ENCODE results near the gene AHRR.

The AHRR gene

GRCh38 chr5:415928-416635, 94.6 kb downstream of the AHRR start:
- no peak for DNase-seq (ENCODE audit: low spot score)

GRCh38 chr5:416636-416960, 95.1 kb downstream of the AHRR start:
- DNase-seq (ENCODE audit: low spot score), result no peak

GRCh38 chr5:417301-418161, 96.0 kb downstream of the AHRR start:
- DNase-seq (ENCODE audit: low spot score), result no peak

GRCh38 chr5:418162-419121, 96.9 kb downstream of the AHRR start:
- DNase-seq (ENCODE audit: low spot score), result no peak

GRCh38 chr5:419970-420369, 98.5 kb downstream of the AHRR start:
- DNase-seq (ENCODE audit: low spot score), result no peak

GRCh38 chr5:420632-421286, 99.2 kb downstream of the AHRR start:
- DNase-seq (ENCODE audit: low spot score), result no peak

- DNase-seq (ENCODE audit: low spot score), result no peak
These were observed 99.9 kb downstream of the AHRR start for GRCh38 chr5:421287-421880.

GRCh38 chr5:421901-422300, 100.4 kb downstream of the AHRR start:
- DNase-seq (ENCODE audit: low spot score), result no peak

- DNase-seq (ENCODE audit: low spot score), result no peak
These were observed 101.1 kb downstream of the AHRR start for GRCh38 chr5:422323-423232.

- no peak for DNase-seq (ENCODE audit: low spot score)
These were observed 101.7 kb downstream of the AHRR start for GRCh38 chr5:423233-423565.

GRCh38 chr5:423626-424261, 102.2 kb downstream of the AHRR start:
- DNase-seq (ENCODE audit: low spot score), result no peak

- DNase-seq (ENCODE audit: low spot score), result no peak
These were observed 103.0 kb downstream of the AHRR start for GRCh38 chr5:424301-425110.

- DNase-seq (ENCODE audit: low spot score), result no peak
These were observed 104.2 kb downstream of the AHRR start for GRCh38 chr5:425714-426113.

- DNase-seq (ENCODE audit: low spot score), result no peak
These were observed 105.0 kb downstream of the AHRR start for GRCh38 chr5:426392-426976.

- DNase-seq (ENCODE audit: low spot score), result no peak
These were observed 106.0 kb downstream of the AHRR start for GRCh38 chr5:427415-428087.

- DNase-seq (ENCODE audit: low spot score), result no peak
These were observed 106.7 kb downstream of the AHRR start for GRCh38 chr5:428219-428618.

- DNase-seq (ENCODE audit: low spot score), result no peak
These were observed 107.4 kb downstream of the AHRR start for GRCh38 chr5:428754-429452.
